Measurements from ENCODE around the gene VIT. TPM values are rescaled to one million over a fixed set of nuclear protein-coding genes. Genes with fewer than 3 reads are reported as not detected.
A peak's percentile ranks its signal among the peaks of the same experiment; 100 is the strongest.

VIT gene
- polyA plus RNA-seq, 1 donor from 2014 or later = 0.09 TPM

DNA sequence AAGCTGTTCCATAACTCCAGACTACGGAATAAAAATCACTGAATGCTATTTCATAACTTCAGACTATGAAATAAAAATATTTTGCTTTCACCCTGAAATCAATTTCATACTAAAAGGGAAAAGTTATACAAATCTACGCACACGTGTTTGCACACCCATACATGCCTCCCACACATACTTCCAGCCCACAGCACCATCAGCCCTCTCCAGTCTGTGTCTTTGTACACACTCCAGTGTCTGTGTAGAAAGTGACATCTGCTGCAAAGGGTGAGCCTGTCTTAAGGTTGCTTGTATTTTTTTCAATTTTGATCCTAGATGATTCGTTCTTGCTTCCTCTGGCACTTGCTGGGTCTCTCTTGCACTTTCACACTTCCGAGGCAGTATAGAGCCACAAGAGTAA lies 53.6 kb downstream of the VIT start:
- peaks cover 23% of the 10 kb centered on the region for H3K27me3 Mint-ChIP-seq
- no peak overlapping the region for H3K27ac Mint-ChIP-seq
- H3K4me3 Mint-ChIP-seq = no peak overlapping the region
- H3K4me1 Mint-ChIP-seq = no peaks in the 10 kb centered on the region
- no peaks in the 10 kb centered on the region for H3K9me3 Mint-ChIP-seq
- H3K36me3 Mint-ChIP-seq = no peaks in the 10 kb centered on the region

DNA sequence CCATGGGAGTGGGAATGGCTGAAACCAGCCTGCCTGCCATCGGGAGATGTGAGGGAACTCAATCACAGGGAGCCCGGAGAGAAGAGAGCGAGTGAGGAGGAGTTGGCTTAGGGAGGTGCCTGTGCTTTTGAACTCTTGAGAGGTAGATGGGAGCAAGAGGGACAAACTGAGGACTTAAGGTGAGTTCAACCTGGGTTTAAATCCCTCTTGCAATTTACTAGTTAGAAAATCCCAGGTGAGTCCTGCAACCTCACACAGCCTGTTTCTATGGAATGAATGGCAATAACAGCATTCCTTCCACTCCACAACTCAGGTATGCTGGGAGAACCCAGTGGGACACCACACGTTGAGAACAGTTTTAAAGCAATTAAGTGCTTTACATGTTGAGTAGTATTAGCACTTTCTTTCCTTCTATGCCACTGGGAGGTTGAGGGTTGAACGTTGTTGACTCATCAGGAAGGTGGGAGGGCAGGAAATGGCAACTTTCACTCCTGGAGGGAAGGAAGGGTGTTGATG lies 57.3 kb downstream of the VIT start:
- no peaks in the 10 kb centered on the region for H3K36me3 Mint-ChIP-seq
- H3K4me3 Mint-ChIP-seq = no peak overlapping the region
- peaks cover 13% of the 10 kb centered on the region for H3K27me3 Mint-ChIP-seq
- no peak overlapping the region for H3K27ac Mint-ChIP-seq
- H3K4me1 Mint-ChIP-seq = no peaks in the 10 kb centered on the region
- peaks cover 0 to 1% (median 0%) of the 10 kb centered on the region in 3 donors for H3K9me3 Mint-ChIP-seq

GRCh38 chr2:36754578-36754977 lies 58.1 kb downstream of the VIT start:
- no peaks in the 10 kb centered on the region for H3K36me3 Mint-ChIP-seq
- H3K4me1 Mint-ChIP-seq = no peaks in the 10 kb centered on the region
- H3K27ac Mint-ChIP-seq = no peak overlapping the region
- H3K4me3 Mint-ChIP-seq = no peak overlapping the region
- peaks cover 10% of the 10 kb centered on the region for H3K27me3 Mint-ChIP-seq
- peaks cover 0 to 1% (median 0%) of the 10 kb centered on the region in 3 donors for H3K9me3 Mint-ChIP-seq

- Mint-ChIP-seq H3K9me3 (peaks cover 0 to 1% (median 0%) of the 10 kb centered on the region in 3 donors), H3K36me3 (no peaks in the 10 kb centered on the region), H3K27ac (no peak overlapping the region), H3K4me3 (no peak overlapping the region), H3K27me3 (peaks cover 13% of the 10 kb centered on the region), H3K4me1 (no peaks in the 10 kb centered on the region)
Observed at GRCh38 chr2:36756438-36756837, 59.9 kb downstream of the VIT start.

DNA sequence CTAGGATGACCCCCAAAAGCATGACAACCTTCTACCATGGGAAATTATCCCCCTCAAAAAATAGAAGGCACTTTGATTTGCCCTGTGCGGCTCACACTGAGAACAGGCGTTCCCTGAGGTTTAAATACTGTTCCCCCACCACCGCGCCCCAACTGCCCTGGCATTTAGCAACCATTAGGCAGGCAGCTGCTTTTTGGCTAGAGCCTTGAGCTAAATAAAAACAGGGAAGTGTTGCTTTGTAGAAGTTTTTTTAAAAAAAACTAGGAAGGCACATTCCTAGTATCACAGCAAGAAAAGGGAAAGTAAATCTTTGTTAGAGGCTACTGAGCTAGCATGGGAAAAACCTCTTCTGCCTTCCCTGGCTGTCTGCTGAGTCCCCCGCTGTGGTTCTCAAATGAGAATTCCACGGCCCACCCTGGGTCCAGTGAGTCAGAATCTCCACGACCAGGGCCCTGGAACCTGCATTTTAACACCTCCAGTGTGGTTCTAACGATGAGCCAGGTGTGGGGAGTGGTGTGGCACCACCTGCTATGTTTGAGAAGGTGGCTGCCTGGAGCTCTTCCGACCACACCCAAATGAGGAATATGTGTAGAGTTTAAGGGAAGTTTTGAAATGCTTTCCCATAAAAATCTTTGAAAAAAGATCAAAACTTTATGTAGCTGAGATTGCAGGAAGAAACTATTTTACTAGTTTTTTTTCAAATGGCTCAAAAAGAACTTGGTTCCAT lies 66.4 kb downstream of the VIT start:
- H3K36me3 Mint-ChIP-seq = no peaks in the 10 kb centered on the region
- no peaks in the 10 kb centered on the region for H3K4me1 Mint-ChIP-seq
- no peak overlapping the region for H3K27ac Mint-ChIP-seq
- peaks cover 17% of the 10 kb centered on the region for H3K27me3 Mint-ChIP-seq
- peaks cover 0 to 6% (median 0%) of the 10 kb centered on the region in 3 donors for H3K9me3 Mint-ChIP-seq
- H3K4me3 Mint-ChIP-seq = no peak overlapping the region

DNA sequence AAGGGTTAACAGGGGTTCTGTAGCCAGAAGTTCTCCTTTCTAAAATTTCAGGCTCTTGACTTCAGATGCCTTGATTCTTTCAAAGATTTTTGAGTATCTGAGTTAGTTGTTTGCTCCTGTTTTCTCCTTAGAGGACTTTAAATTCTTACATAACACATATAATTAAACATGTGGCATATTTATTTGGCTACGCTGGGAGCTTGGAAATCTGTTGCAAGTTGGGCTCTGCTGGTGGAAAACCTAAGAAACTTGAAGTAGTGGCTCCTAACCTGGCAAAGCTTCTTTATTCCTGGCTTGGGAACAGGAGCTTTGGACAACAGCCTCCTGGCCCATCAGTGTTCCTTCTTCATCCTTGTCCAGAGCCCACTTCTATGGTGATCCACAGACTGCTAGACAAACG lies 72.6 kb downstream of the VIT start:
- Mint-ChIP-seq H3K4me1 (no peaks in the 10 kb centered on the region), H3K9me3 (peaks cover 0 to 6% (median 0%) of the 10 kb centered on the region in 3 donors), H3K27ac (no peak overlapping the region), H3K36me3 (no peaks in the 10 kb centered on the region), H3K4me3 (no peak overlapping the region), H3K27me3 (peaks cover 13% of the 10 kb centered on the region)

DNA sequence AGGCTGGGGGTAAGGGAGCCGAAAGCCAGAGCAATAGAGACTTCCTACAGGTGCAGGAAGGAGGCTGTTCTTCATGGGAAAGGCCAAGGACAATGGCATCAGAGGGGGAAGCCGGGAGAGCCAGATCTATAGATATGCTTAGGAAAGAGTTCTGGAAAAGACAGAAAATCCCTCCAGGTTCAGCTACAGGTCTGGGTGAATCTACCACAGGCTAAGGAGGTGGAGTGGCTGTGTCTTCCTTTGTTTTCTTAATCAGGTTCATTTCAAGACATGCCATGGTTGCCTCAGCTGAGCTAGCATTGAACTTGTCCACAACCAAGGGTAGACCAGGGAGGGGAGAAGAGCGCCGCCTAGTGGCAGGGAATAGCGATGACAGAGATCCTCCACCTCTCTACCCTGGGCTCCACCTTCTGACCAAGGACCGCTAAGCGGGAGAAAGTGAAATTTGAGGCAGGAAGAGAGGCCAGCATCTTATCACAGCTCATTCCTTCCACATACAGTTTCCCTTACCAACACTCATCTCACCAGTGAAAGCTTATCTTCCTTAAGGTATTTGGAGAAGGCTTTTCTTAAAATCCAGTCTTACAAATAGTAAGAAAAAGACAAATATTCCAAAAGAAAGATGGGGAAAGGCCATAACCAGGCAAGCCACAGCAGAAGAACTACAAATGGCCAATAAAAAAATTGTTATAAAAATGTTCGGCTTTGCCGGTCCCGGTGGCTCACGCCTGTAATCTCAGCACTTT lies 74.2 kb downstream of the VIT start:
- H3K4me1 Mint-ChIP-seq = no peaks in the 10 kb centered on the region
- peaks cover 13% of the 10 kb centered on the region for H3K27me3 Mint-ChIP-seq
- H3K27ac Mint-ChIP-seq = no peak overlapping the region
- no peak overlapping the region for H3K4me3 Mint-ChIP-seq
- H3K9me3 Mint-ChIP-seq = peaks cover 0 to 2% (median 0%) of the 10 kb centered on the region in 3 donors
- H3K36me3 Mint-ChIP-seq = no peaks in the 10 kb centered on the region

GRCh38 chr2:36771671-36772070 lies 75.2 kb downstream of the VIT start:
- H3K4me1 Mint-ChIP-seq = no peaks in the 10 kb centered on the region
- H3K27ac Mint-ChIP-seq = no peak overlapping the region
- H3K9me3 Mint-ChIP-seq = no peaks in the 10 kb centered on the region
- no peaks in the 10 kb centered on the region for H3K36me3 Mint-ChIP-seq
- H3K4me3 Mint-ChIP-seq = no peak overlapping the region
- peaks cover 10% of the 10 kb centered on the region for H3K27me3 Mint-ChIP-seq

DNA sequence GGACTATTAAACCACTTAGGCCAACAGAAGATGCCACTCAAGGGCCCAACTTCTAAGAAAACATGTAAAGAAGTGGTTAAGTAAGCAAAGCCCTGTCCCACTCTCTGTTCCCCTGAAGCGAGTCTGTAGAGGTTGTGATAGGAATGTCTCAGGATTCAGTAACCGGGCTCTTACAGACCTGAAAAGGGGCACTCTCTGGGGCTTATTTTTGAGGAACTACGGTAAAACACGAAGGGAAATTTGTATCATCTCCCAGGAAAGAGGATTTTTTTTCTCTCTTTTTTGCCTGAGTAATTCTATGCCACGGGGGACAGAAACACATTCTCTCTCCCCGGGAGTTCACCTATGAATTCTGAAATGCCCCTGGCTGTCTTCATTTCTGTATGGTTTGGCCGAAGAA lies 77.4 kb downstream of the VIT start:
- no peak overlapping the region for H3K4me3 Mint-ChIP-seq
- no peaks in the 10 kb centered on the region for H3K9me3 Mint-ChIP-seq
- no peaks in the 10 kb centered on the region for H3K4me1 Mint-ChIP-seq
- no peaks in the 10 kb centered on the region for H3K36me3 Mint-ChIP-seq
- H3K27ac Mint-ChIP-seq = no peak overlapping the region
- peaks cover 7% of the 10 kb centered on the region for H3K27me3 Mint-ChIP-seq

GRCh38 chr2:36775261-36775660 lies 78.8 kb downstream of the VIT start:
- no peaks in the 10 kb centered on the region for H3K36me3 Mint-ChIP-seq
- no peaks in the 10 kb centered on the region for H3K4me1 Mint-ChIP-seq
- H3K9me3 Mint-ChIP-seq = no peaks in the 10 kb centered on the region
- H3K27me3 Mint-ChIP-seq = peaks cover 6% of the 10 kb centered on the region
- no peak overlapping the region for H3K4me3 Mint-ChIP-seq
- H3K27ac Mint-ChIP-seq = peak overlapping the region in 1 of 3 donors; percentile 31

- no peaks in the 10 kb centered on the region for H3K36me3 Mint-ChIP-seq
Observed at GRCh38 chr2:36775806-36776205, 79.3 kb downstream of the VIT start.

DNA sequence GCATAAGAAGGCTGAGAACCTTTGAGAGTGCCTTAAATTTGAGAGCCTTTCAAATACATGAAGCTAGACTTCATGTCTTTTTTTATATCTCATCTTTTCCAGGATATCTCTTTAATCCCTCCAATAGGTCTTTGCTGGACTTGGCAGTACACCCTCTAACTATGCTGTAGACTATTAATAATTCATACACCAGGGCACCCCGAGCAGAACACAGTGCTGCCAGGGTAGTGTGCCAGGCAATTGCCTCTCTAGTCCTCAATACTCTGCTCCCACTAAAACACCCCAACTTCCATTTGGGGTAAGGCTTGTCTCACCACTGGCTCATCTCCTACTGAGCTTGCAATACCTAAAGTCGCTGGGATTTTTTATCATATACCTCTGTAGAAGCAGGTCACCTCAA lies 80.8 kb downstream of the VIT start:
- H3K27ac Mint-ChIP-seq = no peak overlapping the region
- H3K9me3 Mint-ChIP-seq = no peaks in the 10 kb centered on the region
- peaks cover 6% of the 10 kb centered on the region for H3K27me3 Mint-ChIP-seq
- no peaks in the 10 kb centered on the region for H3K36me3 Mint-ChIP-seq
- peaks cover 0 to 1% (median 0%) of the 10 kb centered on the region in 3 donors for H3K4me1 Mint-ChIP-seq
- H3K4me3 Mint-ChIP-seq = no peak overlapping the region

More at GRCh38 chr2:36775806-36776205, 79.3 kb downstream of the VIT start:
- Mint-ChIP-seq H3K9me3 (no peaks in the 10 kb centered on the region), H3K4me1 (peaks cover 0 to 1% (median 0%) of the 10 kb centered on the region in 3 donors), H3K4me3 (no peak overlapping the region), H3K27me3 (peaks cover 4% of the 10 kb centered on the region), H3K27ac (no peak overlapping the region)

DNA sequence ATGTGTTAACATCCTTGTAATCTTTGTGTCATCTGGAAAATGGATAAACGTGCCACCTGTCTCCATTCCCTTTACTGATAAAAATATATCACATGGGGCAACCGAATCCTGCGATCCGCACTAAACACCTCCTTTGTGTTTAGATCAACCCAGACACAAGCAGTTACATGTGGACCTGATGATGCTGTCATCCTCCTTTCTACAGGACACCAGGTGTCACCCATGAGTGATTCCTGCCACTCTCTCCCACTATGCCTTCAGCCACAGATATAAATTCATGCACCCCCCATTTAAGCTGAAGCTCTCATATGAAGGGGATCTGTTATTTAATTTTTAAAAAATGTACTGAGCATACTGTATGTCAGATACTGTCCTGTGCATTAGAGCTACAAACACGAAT lies 81.3 kb downstream of the VIT start:
- no peaks in the 10 kb centered on the region for H3K36me3 Mint-ChIP-seq
- peaks cover 5% of the 10 kb centered on the region for H3K27me3 Mint-ChIP-seq
- no peak overlapping the region for H3K4me3 Mint-ChIP-seq
- H3K4me1 Mint-ChIP-seq = peaks cover 0 to 1% (median 0%) of the 10 kb centered on the region in 3 donors
- no peaks in the 10 kb centered on the region for H3K9me3 Mint-ChIP-seq
- H3K27ac Mint-ChIP-seq = no peak overlapping the region

- H3K27me3 Mint-ChIP-seq = peaks cover 4% of the 10 kb centered on the region
- no peak overlapping the region for H3K27ac Mint-ChIP-seq
- H3K4me1 Mint-ChIP-seq = peaks cover 0 to 1% (median 0%) of the 10 kb centered on the region in 3 donors
- no peaks in the 10 kb centered on the region for H3K9me3 Mint-ChIP-seq
- no peak overlapping the region for H3K4me3 Mint-ChIP-seq
- H3K36me3 Mint-ChIP-seq = no peaks in the 10 kb centered on the region
Observed at GRCh38 chr2:36779462-36779861, 83.0 kb downstream of the VIT start.

- H3K36me3 Mint-ChIP-seq = no peaks in the 10 kb centered on the region
- H3K4me3 Mint-ChIP-seq = no peak overlapping the region
- H3K27ac Mint-ChIP-seq = no peak overlapping the region
- H3K9me3 Mint-ChIP-seq = no peaks in the 10 kb centered on the region
- H3K4me1 Mint-ChIP-seq = peaks cover 0 to 5% (median 0%) of the 10 kb centered on the region in 3 donors
- peaks cover 4% of the 10 kb centered on the region for H3K27me3 Mint-ChIP-seq
Observed at GRCh38 chr2:36780231-36780839, 83.8 kb downstream of the VIT start.
